Stimulated activated CD4-positive, alpha-beta T cell treated with anti-CD3 and anti-CD28 coated beads, TNF-alpha, amount 100 ng/mL, for 24 hours (primary cell): ENCODE data around the gene EEF1A2.

ENCODE experiments used
- DNase-seq, 3 experiments: peaks; one replicate each; pipeline ENCODE4 v3.0.0-alpha.2; 2020; ENCODE audit warnings: low read depth in 3 of 3

EEF1A2 gene

DNA sequence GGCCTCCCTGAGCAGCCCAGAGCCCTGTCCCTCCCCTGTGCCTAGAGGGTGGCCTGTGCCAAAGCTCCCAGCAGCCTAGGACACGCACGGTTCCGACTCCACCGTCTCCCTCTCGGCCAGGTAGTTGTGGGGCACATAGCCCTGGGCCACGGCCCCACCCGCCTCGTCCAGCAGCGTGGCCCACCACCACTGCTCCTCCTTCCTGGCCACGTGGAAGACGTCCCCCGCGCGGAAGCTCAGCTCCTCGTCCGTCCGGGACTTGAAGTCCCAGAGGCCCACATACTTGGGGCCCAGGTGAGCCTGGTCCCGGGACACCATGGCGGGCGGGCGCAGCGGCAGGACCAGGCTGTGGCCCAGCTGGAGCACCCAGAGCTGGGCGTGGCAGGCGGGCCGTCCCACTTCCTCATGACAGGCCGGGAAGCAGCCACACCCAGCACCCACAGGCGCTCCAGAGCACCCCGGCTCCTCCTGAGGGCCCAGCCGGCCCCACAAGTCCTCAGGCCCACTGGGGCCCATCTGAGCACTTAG is 38.2 kb upstream of the EEF1A2 start, which contains the start of gene PTK6:
Gene PTK6, minus strand, starts transcription at position 380 of the 528 bp plus-strand sequence. Its CDS starts 62 bp downstream, at position 318.
- DNase-seq, result peak in 1 of 3 experiments; percentile 43

DNA sequence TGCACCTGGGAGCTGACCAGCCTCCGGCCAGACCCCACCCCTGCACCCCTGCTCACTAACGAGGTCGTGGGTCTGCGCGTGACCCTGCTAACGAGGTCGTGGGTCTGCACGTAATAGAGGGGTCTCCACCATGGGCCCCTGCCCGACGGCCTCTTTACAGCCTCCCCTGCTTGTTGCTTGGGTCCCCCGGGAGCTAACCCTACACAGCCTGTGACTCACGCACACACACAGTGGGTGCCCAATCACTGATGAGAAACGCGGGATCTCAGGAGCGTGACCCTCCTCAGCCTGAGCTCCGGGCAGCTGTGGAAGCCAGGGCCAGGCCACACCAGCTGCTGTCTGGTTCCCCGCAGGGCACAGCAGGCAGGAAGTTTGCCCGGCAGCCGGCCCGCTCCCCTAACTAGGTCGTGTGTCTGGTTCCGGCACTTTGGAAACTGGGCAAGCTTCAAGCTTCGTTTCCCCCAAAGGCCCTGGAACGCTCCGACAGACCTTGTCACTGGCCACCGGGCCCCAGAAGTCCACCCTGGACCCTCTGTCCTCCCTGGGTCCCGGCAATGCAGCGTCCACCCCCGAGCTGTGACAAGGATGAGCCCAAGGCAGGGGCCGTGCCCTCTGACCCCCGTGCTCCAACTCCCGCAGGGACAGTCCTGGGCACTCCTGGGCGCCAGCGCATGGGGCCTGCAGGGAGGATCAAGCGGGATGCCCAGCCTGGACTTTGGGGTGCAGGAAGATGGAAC is 37.5 kb upstream of the EEF1A2 start:
- no peak for DNase-seq

- no peak for DNase-seq
Observed at GRCh38 chr20:63534831-63535651, 36.2 kb upstream of the EEF1A2 start.

- DNase-seq, result no peak
Observed at GRCh38 chr20:63534427-63534830, 35.5 kb upstream of the EEF1A2 start.

DNA sequence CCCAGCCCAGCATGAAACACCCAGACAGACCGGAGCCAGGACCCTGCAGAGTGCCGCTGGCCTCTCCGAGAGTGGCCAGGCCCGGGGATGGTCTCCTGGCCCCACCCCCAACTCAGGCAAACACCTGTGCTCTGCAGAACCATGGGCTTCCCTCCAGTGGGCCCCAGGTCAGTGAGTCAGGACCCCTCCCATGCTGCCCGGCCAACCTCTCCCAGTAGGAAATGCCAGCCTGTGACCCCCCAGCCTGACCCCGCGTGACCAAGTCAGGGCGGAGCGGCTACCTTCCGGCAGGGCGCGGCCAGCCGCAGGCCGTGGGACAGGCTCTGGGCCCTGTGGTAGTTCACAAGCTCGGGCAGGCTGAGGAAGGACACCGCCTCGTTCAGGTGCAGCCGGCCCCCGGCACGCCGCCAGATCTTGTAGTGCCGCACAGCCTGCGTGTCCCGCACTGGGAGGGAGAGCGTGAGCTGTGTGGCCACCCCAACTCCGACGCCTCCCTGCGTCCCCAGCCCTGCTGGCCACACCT is 35.0 kb upstream of the EEF1A2 start:
- DNase-seq, result no peak

GRCh38 chr20:63533388-63533787 is 34.5 kb upstream of the EEF1A2 start:
- no peak for DNase-seq

GRCh38 chr20:63532449-63532971 is 33.6 kb upstream of the EEF1A2 start:
- no peak for DNase-seq

DNA sequence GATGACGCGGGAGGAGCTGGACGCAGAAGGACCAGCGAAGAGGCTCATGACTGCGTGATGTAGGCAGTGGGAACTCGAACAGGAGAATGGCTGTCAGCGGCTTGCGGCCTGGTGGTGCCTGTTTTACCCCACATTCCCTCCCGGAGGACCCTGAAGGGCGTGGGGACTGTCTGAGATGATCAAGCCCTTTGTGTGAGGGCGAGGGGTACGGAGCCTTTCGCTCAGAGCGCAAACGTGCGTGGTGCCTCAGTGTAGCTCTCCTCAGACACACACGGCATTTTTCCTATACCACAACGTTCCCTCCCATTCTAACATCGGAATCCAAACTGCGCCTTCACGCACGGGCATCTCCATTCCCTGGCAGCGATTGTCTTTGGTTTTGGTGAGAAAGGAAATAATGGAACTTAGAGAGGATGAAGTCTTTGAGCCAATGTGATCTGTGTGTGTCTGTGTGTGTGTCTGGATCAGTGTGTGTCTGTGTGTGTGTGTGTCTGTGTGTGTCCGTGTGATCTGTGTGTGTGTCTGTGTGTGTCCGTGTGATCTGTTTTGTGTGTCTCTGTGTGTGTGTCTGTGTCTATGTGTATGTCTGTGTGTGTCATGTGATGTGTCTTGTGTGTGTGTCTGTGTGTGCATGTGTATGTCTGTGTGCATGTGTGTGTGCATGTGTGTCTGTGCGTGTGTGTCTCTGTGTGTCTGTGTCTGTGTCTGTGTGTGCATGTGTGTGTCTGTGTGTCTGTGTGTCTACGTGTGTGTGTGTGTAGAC is 33.0 kb upstream of the EEF1A2 start:
- DNase-seq, result no peak

GRCh38 chr20:63530788-63531160 is 31.9 kb upstream of the EEF1A2 start:
- DNase-seq, result no peak

- DNase-seq, result no peak
Observed at GRCh38 chr20:63529861-63530787, 31.2 kb upstream of the EEF1A2 start.

DNA sequence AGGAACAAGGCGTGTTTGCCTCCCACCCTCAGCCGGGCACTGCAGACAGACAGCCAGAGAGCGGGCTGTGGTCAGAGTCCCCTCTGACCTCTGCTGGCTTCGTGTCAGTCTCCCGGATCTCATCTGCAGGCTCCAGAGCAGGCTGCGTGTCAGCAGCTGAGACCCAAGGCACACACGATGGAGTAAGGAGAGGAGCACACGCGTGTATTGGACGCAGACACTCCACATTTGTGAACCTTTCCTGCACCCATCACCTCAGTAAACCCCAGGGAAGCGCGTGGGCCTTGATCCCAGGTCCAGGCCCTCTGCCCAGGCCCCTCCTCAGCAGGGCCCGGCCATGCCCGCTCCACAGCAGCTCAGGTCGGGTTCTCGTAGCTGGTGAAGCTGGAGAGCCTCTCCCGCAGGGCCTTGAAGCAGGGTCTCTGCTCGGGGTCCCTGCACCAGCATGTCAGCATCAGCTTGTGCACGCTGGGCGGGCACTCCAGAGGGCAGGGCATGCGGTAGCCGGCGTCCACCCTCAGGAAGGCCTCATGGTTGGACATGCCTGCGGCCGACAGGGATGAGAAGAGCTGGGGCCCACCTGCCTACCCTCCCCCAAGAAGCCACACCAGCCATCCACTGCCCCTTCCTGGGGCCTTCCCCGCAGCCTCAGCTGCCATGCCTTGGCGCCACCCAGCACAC is 30.4 kb upstream of the EEF1A2 start:
- DNase-seq, result no peak

DNA sequence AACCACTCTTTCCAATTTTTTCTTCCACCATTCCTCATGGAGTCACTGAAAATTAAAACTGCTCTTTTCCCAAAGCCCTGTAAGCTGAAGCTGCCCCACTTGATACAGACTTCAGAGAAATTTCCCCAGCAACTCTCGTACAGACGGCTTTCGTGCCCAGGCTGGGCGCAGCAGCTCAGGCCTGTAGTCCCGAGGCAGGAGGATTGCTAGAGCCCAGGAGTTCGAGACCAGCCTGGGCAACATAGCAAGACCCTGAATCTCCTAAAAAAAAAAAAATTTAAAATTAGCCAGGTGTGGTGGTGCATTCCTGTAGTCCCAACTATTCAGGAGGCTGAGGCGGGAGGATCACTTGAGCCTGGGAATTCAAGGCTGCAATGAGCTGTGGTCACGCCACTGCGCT is 28.3 kb upstream of the EEF1A2 start:
- no peak for DNase-seq

GRCh38 chr20:63525971-63526370 is 27.1 kb upstream of the EEF1A2 start:
- no peak for DNase-seq

DNA sequence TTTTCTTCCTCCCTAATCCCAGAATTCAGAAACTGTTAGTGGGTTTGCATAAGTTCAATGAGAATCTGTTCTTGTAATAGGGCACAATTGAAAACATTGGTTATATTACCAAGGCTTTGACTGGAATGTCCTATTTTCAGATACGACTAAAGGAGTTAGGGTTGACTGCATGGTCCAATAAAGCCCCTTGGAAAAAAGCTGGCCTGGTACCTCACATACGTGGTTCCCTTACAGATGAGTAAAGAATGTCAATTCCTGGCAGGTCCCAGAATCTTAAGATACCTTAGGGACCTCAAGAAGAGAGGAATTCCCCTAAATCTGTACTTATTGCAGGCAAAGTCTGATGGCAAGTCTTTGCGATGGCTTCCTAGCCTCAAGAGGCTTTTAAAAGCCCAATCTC is 26.3 kb upstream of the EEF1A2 start:
- no peak for DNase-seq

GRCh38 chr20:63522981-63523611 is 24.2 kb upstream of the EEF1A2 start:
- no peak for DNase-seq

- no peak for DNase-seq
Observed at GRCh38 chr20:63522091-63522868, 23.4 kb upstream of the EEF1A2 start.

DNA sequence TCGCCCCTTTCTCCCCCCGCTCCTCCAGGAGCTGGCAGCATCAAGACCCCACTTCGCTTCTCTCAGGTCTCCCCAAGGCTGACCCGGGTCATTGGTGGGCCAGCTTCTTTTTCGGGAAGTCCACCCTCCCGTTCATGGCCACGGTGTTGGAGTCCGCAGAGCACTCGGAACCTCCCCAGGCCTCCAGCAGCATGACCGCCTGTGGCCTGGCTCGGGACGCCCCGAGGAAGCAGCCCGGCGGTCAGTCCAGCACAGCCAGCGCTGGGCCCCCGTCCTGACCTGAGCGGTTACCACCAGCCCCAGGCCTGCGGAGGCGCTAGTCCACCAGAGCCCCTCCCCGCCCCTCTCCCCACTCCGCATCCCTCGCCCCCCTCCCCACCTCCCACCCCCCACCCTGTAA is 22.7 kb upstream of the EEF1A2 start:
- DNase-seq, result no peak

GRCh38 chr20:63520934-63521601 is 22.2 kb upstream of the EEF1A2 start:
- peak; percentile 41 to 63 (median 44) for DNase-seq
